T47D (cell line): ENCODE data around the gene NBDY.
"Not testable (repeated sequence)": the region's sequence is repeated elsewhere in the genome, so short reads cannot be mapped to it uniquely, and the experiment has no call there.

Experiments used
- DNase-seq, 2 experiments: peaks; one replicate each; pipeline versions ENCODE4 v3.0.0 to v3.0.0-alpha.2; 2011 to 2012; ENCODE audit warnings: low read depth in 1 of 2, low spot score in 1 of 2
- JUND ChIP-seq: IDR thresholded peaks from 2 replicates; pipeline ENCODE4 v1.6.1; 2012; ENCODE audit warnings: low read depth
- in situ Hi-C: cut with HindIII; loops from 2 replicates; pipeline ENCODE4 v1.10.0; 2016; ENCODE audit warnings: low sequenced_read_pairs, low pct_unique_long_range_greater_than_20kb

NBDY gene

GRCh38 chrX:56729152-56729850 lies at the start of gene NBDY:
TSS of gene NBDY (plus strand) at chrX:56729243. CDS start at chrX:56729354, 111 bp downstream.
- no peak for TF ChIP-seq JUND
- peak; percentile 18 to 74 for DNase-seq
- in situ Hi-C loops, result no loop called here

- in situ Hi-C loops, DNase-seq: not testable (repeated sequence)
These were observed 24.5 kb upstream of the NBDY start for GRCh38 chrX:56704530-56704929.

- DNase-seq, result peak in 1 of 2 experiments; percentile 71
- no peak for TF ChIP-seq JUND
- in situ Hi-C loops, result no loop called here
These were observed 2.4 kb upstream of the NBDY start for GRCh38 chrX:56726605-56727004.

GRCh38 chrX:56727531-56727930 lies 1.5 kb upstream of the NBDY start:
- no peak for TF ChIP-seq JUND
- DNase-seq, result no peak
- in situ Hi-C loops, result no loop called here

- no peak for DNase-seq
These were observed 722 bp upstream of the NBDY start for GRCh38 chrX:56728321-56728720.

GRCh38 chrX:56728752-56729151 lies 291 bp upstream of the NBDY start:
- no peak for DNase-seq
- TF ChIP-seq JUND, result no peak
- in situ Hi-C loops, result no loop called here

More at GRCh38 chrX:56728321-56728720, 722 bp upstream of the NBDY start:
- TF ChIP-seq JUND, result no peak
- in situ Hi-C loops, result no loop called here

- no peak for TF ChIP-seq JUND
- peak; percentile 28 to 74 for DNase-seq
- in situ Hi-C loops, result no loop called here
These were observed 4.5 kb downstream of the NBDY start for GRCh38 chrX:56733459-56734046.

GRCh38 chrX:56736219-56736618 lies 7.2 kb downstream of the NBDY start:
- no peak for TF ChIP-seq JUND
- in situ Hi-C loops, result no loop called here
- DNase-seq, result no peak

GRCh38 chrX:56738670-56739069 lies 9.6 kb downstream of the NBDY start:
- TF ChIP-seq JUND, result no peak
- DNase-seq, result peak; percentile 19 to 79
- in situ Hi-C loops, result no loop called here

GRCh38 chrX:56744996-56745395 lies 16.0 kb downstream of the NBDY start:
- in situ Hi-C loops, result no loop called here
- TF ChIP-seq JUND, result no peak
- no peak for DNase-seq

GRCh38 chrX:56746996-56747395 lies 18.0 kb downstream of the NBDY start:
- no peak for TF ChIP-seq JUND
- DNase-seq, result peak in 1 of 2 experiments; percentile 21
- in situ Hi-C loops, result no loop called here

GRCh38 chrX:56751071-56751470 lies 22.0 kb downstream of the NBDY start:
- DNase-seq, result no peak
- no peak for TF ChIP-seq JUND
- in situ Hi-C loops, result no loop called here

GRCh38 chrX:56757327-56757726 lies 28.3 kb downstream of the NBDY start:
- TF ChIP-seq JUND, result no peak

More at GRCh38 chrX:56757327-56757726, 28.3 kb downstream of the NBDY start:
- no peak for DNase-seq
- in situ Hi-C loops, result no loop called here
